Measurements from ENCODE around the gene WDR88.

The WDR88 gene

DNA sequence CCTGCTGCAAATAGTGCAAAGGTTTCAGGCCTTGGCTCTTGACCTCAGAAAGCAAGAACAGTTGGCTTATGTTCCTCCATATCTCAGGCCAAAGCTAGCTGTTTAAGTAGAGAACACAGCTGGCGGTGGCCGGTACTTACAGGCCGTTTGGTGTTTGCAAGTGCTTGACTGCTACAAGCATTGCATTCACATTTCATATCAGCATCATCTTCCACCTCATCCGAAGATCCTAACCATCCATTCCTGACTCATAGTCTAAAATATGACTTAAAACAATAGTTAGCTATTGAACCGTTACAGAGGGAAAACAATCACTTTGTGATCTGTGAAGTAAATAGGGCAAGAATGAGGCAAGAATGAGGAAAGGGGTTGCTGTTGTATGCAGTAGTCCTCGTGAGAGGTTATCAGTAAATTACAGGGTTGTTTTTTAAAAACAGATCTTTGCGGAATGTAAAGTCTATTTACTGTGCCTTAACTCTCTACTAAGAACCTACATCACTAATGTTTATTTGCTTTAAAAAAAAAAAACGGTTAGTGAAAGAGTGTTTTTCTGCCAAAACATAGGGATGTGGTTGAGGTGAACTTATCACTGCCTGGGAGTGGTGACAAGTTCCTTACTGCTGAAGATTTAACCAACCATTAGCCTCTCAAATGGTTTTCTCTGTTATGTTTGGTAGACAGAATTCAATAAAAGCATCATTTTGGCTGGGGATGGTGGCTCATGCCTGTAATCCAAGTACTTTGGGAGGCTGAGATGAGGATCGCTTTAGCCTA lies 21.6 kb upstream of the WDR88 start:
- TF ChIP-seq ZFX (IDR thresholded peaks at IDR 0.05; ENCODE audit: borderline replicate concordance), result no peak
- TF ChIP-seq, protein P1, sequence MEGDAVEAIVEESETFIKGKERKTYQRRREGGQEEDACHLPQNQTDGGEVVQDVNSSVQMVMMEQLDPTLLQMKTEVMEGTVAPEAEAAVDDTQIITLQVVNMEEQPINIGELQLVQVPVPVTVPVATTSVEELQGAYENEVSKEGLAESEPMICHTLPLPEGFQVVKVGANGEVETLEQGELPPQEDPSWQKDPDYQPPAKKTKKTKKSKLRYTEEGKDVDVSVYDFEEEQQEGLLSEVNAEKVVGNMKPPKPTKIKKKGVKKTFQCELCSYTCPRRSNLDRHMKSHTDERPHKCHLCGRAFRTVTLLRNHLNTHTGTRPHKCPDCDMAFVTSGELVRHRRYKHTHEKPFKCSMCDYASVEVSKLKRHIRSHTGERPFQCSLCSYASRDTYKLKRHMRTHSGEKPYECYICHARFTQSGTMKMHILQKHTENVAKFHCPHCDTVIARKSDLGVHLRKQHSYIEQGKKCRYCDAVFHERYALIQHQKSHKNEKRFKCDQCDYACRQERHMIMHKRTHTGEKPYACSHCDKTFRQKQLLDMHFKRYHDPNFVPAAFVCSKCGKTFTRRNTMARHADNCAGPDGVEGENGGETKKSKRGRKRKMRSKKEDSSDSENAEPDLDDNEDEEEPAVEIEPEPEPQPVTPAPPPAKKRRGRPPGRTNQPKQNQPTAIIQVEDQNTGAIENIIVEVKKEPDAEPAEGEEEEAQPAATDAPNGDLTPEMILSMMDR (IDR thresholded peaks at IDR 0.05), result no peak
- no peak overlapping the region for H3K27ac ChIP-seq

DNA sequence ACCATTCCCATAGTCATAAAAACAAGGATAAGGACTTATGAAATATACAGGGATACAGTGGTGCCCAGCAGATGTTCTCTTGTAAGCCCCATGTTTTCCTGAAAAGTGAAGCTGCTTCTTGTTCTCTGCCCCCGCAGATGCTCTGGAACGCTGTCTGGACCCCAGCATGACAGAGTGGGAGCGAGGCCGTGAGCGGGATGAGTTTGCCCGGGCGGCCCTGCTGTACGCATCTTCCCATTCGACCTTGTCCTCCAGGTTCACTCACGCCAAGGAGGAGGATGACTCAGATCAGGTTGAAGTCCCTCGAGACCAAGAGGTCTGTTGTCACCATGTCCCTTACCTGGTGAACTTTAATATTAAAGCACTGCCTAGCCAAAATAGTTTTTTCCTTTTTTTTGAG lies 20.3 kb upstream of the WDR88 start:
- no peak overlapping the region for H3K27ac ChIP-seq
- TF ChIP-seq, protein P1 (IDR thresholded peaks at IDR 0.05), result no peak
- TF ChIP-seq ZFX (IDR thresholded peaks at IDR 0.05; ENCODE audit: borderline replicate concordance), result no peak

DNA sequence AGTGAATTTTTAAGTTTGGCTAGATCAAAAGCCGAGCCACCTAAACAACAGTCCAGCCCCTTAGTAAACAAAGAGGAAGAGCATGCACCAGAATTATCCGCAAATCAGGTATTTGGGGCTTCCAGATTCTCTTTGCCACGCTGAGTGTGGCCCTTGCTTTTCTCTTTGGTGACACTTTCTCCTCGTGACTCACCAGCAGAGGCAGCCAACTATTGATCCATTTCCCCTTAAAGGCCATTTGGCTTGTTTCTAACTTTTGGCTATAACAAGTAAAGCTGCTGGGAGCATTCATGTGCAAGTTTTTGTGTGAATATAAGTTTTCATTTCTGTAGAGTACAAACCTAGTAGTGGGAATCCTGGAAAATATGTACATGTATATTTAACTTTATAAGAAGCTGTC lies 17.6 kb upstream of the WDR88 start:
- H3K27ac ChIP-seq, result no peak overlapping the region
- TF ChIP-seq, protein P1 (IDR thresholded peaks at IDR 0.05), result no peak
- no peak for TF ChIP-seq ZFX (IDR thresholded peaks at IDR 0.05; ENCODE audit: borderline replicate concordance)

DNA sequence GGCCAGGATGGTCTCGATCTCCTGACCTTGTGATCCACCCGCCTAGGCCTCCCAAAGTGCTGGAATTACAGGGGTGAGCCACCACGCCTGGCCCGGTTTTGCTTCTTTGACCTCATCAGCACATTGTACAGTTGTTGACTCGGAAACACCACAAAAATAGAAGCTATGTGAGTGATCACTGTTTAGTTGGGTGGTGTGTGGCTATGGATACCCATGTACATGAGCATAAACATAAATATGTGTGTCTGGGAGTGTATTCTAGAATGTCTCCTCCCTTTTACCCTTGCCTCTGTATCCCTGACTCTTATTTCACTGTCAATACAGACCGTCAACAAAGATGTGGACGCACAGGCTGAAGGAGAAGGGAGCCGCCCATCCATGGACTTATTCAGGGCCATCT lies 14.4 kb upstream of the WDR88 start:
- H3K27ac ChIP-seq, result no peak overlapping the region
- TF ChIP-seq, protein P1 (IDR thresholded peaks at IDR 0.05), result no peak
- no peak for TF ChIP-seq ZFX (IDR thresholded peaks at IDR 0.05; ENCODE audit: borderline replicate concordance)

DNA sequence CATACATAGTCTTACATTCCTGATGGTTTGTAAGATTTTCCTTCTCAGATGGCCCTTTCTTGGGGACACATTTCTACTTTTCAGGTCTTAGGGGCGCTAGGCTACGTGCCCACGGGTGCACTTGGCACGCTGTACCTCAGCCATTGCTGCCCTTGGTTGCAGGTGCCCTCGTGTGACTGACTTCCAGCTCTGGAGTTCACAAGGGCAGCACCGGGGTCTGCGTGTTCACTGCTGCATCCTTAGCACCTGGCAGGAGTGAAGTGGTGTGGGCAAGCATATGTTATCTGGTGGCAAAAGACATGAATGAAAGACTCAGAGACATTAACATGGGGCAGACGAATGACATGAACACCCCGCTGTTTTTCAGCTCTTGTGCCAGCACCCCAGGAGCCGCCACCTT lies 13.3 kb upstream of the WDR88 start:
- TF ChIP-seq, protein P1 (IDR thresholded peaks at IDR 0.05), result no peak
- TF ChIP-seq ZFX (IDR thresholded peaks at IDR 0.05; ENCODE audit: borderline replicate concordance), result no peak
- no peak overlapping the region for H3K27ac ChIP-seq

DNA sequence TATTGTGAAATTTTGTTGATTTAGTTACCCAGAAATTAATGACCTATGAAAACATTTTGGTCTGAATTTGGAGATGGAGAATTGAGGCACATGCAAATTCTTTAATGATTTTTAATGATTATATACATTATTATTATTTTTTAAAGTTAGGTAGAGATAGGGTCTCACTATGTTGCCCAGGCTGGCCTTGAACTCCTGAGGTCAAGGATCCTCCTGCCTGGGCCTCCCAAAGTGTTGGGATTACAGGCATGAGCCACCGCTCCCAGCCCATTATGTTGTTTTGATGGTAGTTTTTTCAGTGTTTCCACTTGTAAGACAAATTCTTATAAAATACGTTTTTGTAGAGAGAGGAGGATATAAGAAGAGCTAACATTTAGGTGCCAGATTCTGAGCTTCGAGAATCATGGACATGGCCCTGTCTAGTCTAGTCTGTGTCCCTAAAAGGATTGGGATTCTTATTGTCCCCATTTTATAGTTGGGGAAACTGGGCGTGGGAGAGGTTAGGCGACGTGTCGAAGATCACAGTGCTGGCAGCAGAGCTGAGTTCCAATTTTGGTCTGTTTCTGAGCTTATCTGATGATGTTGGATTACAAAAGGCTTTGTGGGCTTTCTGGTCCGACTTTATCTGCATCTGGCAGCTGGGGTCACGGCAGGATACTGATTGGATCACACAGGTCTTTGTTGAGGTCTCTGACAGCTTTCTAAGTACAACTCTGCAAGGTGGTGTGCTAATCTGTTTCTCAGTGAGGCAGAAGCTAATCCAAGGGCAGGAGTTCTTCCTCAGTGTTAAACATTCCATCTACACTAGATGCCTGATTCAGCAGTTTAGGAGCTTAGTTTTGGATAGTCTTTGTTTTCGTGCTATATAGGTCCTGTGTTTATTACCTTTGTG lies 7.5 kb upstream of the WDR88 start:
- no peak overlapping the region for H3K27ac ChIP-seq

More for the DNA sequence above, 7.5 kb upstream of the WDR88 start:
- no peak for TF ChIP-seq ZFX (IDR thresholded peaks at IDR 0.05; ENCODE audit: borderline replicate concordance)
- TF ChIP-seq, protein P1 (IDR thresholded peaks at IDR 0.05), result no peak

Measured in 22Rv1 (cell line).